NCI-H460 (cell line): ENCODE data around the gene MCF2L. TPM values are rescaled to one million over a fixed set of nuclear protein-coding genes. Genes with fewer than 3 reads are reported as not detected.
A peak's percentile ranks its signal among the peaks of the same experiment; 100 is the strongest.

ENCODE experiments used
- DNase-seq: peaks from one replicate; pipeline ENCODE4 v3.0.0-alpha.2; 2016; ENCODE audit warnings: low read depth; ENCODE audit errors: extremely low read depth
- total RNA-seq: library from RNA; depleted of rRNA; stranded (reverse); fragments of >200 nt; shearing (Covaris generic); gene quantifications from 2 replicates; pipeline ENCODE4 v1.2.3, GENCODE V29; 2014

Gene MCF2L
- total RNA-seq, 1 experiment from 2014 or later, result 0.97 TPM

GRCh38 chr13:113060557-113061270, 91.7 kb downstream of the MCF2L start:
- no peak for DNase-seq

DNA sequence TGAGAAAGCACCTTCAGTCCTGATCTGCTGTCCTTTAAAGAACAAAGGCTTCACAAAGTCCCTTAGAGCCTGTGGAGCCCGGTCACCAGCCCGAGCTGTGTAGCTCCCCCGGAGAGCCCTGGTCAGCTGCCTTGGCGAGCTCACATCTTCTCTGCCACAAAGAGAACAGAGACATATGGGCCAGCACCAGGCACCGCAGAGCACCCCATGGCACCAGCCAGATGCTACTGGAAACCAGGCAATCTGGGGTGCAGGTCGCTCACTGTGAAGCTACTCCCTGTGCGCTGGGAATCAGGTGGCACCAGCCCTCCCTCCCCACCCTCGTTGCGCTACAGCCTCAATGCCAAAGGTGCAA, 92.2 kb downstream of the MCF2L start:
- DNase-seq, result no peak

DNA sequence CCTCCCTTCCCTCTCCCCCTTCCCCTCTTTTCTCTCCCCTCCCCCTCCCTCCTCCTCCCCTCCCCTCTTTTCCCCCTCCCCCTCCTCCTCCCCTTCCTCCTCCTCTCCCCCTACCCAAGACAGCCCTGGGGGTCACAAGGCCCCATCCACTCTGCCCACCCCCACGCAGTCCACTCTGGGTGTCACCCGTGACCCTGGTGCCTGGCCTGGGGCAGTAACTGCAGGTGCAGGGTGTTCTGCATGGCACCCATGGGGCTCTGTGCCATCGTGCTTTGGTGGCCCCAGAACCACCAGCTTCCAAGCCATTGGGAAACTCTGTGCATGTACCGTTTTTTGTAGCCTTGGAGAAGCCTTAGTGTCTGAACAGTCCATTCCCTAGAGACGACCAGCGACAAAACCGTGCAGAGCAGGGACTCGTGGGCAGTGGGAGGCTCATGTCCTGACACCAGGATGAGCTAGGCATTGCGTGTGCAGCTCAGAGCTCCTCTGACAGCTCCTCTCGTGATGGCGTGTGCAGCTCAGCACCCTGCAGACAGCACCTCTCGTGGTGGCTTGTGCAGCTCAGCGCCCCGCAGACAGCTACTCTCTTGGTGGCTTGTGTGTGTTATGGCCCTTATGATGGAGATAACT, 92.9 kb downstream of the MCF2L start:
- no peak for DNase-seq

DNA sequence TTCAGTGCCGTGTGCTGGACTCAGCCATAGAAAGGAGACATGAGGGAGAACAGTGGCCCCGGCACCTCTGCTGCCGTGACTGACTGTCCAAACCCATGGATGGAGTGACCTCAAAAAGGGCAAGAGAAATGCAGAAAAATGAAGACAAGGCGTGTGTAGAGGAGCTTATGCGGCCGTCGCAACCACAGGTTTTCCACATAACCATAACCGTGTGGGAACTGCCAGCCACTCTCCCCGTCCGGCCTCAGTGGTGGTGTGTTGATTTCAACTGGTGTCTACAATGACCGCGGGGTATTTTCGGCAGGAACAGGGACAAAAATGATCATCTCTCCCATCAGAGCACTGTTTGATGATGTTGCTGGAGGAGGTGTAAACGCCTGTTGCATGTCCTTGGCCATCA, 93.7 kb downstream of the MCF2L start:
- DNase-seq, result no peak

GRCh38 chr13:113063091-113063491, 94.1 kb downstream of the MCF2L start:
- no peak for DNase-seq

DNA sequence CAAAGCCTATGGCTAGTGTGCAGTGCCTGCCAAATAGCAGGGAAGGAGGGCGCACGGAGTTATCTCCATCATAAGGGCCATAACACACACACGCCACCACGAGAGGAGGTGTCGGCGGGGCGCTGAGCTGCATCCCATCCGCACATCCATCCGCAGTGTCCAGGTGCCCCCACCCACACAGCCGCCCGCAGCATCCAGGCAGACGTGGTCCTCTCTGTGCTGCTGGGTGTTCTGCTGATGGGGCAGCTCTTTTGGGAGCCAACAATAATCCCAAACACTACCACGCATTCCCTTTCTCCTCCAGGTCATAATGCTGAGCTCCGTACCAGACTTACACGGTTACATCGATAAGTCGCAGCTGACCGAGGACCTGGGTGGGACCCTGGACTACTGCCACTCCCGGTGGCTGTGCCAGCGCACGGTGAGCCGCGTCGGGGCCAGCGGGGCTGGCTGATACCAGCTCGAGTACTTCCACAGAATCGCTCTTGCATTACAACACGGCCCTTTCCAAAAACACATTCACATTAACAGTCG, 95.1 kb downstream of the MCF2L start:
- DNase-seq, result no peak

DNA sequence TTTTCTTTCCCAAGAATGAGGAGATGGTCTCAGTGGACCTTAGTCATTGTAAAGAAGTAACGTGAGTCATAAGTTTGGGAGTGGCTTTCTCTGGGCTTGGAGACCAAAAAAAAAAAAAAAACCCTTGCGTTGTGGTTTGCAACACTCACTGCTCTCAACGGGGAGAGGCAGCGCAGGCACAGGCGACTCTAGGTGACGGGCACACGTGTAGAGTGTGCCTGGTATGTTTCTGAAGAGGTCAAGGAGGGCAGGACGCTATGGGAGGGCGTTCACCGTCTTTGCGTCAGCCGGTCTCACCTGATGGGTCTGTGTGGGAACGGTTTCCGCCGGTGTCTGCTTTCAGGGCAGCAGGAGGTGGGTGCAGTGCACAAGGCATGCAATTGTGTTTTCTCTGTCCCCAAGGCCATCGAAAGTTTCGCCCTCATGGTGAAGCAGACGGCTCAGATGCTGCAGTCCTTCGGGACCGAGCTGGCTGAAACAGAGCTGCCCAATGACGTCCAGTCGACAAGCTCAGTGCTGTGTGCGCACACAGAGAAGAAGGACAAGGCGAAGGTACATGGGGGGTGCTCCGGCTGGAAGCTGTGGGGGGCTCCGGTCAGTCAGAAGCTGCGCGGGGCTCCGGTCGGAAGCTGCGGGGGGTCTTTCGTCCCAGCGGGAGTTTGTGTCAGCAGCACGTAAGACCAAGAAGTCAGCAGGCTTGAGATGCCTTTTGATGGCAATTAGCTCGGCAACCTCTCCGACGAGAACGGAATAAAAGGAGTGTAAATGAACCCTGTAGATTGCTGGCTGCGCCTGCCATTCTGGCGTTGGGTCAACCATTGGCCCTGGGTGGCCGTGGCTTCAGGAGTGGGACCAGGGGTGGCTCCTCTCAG, 95.8 kb downstream of the MCF2L start:
- peak; percentile 43 for DNase-seq

- no peak for DNase-seq
Observed at GRCh38 chr13:113065406-113066141, 96.6 kb downstream of the MCF2L start.

- DNase-seq, result no peak
Observed at GRCh38 chr13:113066142-113066455, 97.1 kb downstream of the MCF2L start.

DNA sequence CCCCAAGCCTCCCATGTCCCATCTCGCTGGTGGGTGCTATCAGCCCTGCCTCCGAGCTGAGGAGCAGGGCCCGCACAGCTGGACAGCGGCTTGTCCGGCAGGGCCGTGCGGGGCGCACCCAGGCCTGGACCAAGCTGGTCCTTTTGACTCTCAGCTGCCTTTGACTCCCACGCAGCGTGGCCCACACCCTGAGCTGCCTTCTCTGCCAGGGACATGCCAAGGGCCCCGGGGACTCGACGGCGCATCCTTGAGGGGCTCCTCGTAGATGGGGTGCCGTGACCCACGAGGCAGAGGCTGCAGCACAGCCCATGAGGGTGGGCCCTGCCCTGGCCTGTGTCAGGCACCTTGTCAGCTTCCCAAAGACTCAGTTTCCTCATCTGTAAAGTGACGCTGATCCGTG, 97.7 kb downstream of the MCF2L start:
- DNase-seq, result no peak

DNA sequence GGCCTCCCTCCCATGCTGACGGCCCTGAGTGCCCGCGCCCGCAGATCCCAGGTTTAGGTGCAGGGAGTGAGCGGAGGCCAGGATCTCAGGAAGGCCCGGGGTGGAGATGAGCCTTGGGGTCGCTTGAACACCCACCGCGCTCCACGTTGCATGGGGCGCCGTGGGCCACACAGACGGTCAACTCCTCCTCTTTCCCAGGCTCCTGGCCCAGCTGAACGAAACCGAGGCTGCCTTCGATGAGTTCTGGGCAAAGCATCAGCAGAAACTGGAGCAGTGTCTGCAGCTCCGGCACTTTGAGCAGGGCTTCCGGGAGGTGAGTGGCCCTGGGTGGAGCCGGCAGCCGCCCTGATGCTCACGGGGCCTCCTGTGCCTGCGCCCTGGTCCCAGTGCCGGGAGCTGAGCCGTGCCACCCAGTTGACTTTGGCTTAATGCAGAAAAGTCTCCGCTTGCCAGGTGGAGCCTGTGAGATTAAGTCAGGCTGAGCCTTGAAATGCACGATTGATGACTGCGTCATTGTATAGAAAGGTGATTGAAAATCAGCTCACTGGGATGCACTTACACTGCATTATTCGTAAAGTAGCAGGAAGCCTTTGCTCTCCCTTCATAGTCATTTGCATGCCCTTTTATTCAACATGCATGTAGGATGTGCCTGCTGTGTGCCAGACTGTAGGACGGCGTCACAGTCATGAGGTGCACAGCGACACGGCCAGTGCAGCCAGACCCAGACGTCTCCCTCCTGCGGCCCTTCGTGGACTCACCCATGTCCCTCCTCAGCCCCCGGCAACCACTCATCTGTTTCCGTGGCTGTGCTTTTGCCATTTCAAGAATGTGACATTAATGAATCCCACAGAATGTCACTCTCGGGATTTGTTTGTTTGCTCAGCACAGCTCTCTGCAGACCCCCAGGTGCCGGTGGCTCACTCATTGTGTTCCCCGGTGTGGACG, 101.1 kb downstream of the MCF2L start:
- DNase-seq, result no peak

DNA sequence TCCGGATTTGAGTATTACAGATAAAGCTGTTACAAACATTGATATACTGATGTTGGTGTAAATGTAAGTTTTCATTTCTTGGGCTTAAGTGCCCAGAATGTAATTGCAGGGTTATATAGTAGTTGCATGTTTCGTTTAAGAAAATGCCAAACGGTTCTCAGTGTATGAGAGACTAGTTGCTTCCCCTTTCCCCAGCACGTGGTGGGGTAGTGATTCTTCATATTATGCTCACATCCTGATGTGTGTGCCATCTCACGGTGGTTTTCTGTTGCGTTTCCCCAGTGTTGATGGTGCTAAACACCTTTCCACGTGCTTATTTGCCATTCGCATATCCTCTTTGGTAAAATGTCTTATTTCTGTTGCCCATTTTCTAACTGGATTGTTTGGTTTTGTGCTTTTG, 101.8 kb downstream of the MCF2L start:
- DNase-seq, result no peak

- DNase-seq, result no peak
Observed at GRCh38 chr13:113072376-113072775, 103.4 kb downstream of the MCF2L start.

DNA sequence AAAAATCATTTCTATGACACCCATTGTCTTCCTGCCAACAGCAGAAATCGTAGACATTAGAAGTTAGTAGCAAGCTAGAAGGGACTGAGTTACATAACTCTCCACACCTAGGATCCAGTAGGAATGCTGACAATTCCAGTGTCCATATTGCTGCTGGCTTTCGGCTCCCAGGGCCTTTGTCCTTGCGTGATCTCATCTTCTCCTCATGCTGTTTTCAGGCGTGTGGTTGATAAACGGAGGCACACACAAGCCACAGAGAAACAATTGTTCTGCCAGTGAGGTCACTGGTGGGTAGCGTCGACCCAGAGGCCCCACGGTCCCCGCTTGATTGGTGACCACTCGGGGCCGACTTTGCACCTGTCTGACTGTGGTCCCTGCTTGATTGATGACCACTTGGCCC, 104.9 kb downstream of the MCF2L start:
- no peak for DNase-seq

DNA sequence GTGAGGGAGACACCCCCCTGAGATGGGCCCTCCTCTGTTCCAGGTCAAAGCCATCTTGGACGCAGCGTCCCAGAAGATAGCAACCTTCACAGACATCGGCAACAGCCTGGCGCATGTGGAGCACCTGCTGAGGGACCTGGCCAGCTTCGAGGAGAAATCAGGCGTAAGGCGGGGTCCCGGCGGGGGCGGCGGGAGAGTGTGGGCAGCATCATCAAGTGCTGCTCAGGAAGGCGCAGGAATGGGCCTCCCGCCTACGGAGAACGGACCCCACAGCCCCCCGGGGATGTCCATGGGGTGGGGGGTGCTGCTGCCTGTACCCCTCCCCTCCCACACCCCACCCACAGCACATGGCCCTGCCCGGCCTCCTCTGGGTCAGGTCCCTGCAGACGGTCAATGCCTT, 105.4 kb downstream of the MCF2L start:
- DNase-seq, result no peak

- no peak for DNase-seq
Observed at GRCh38 chr13:113074876-113075275, 105.9 kb downstream of the MCF2L start.

DNA sequence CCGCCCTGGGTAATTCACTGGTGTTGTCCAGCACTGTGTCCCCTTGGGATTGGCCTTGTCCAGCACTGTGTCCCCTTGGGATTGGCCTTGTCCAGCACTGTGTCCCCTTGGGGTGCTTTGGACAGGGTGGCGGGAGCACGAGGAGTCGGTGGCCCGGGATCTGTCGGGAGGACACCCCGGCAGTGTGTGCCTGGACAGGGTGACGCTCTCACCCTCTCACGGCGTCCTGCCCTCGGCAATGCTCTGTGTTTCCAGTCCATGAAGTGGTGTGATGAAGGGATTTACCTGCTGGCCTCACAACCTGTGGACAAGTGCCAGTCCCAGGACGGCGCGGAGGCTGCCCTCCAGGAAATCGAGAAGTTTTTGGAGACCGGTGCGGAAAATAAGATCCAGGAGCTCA, 106.7 kb downstream of the MCF2L start:
- DNase-seq, result no peak

GRCh38 chr13:113076681-113077401, 107.8 kb downstream of the MCF2L start:
- no peak for DNase-seq

GRCh38 chr13:113077566-113077952, 108.5 kb downstream of the MCF2L start:
- no peak for DNase-seq
